K562 (cell line): ENCODE data around the gene SLCO6A1. TPM values are rescaled to one million over a fixed set of nuclear protein-coding genes. Genes with fewer than 3 reads are reported as not detected.

Experiments used
- ADNP ChIP-seq: fragments of 200-800 bp; sonication (Bioruptor generic); IDR thresholded peaks from 2 replicates; pipeline ENCODE4 v1.6.1; 2016; ENCODE audit warnings: missing genetic modification characterization, missing compliant biosample characterization
- CEBPG ChIP-seq, 3 experiments: fragments of 200-800 bp in 1 of 3; sonication (Bioruptor generic) in 1 of 3; sonication (generic) in 1 of 3; formaldehyde crosslinking in 1 of 3; IDR thresholded peaks in 2 of 3; conservative IDR thresholded peaks in 1 of 3; 2 replicates each; pipeline versions ENCODE4 v1.6.1 to v1.8.0; 2016 to 2022; ENCODE audit warnings: missing compliant biosample characterization in 2 of 3, missing genetic modification characterization in 2 of 3, mild to moderate bottlenecking in 1 of 3, missing genetic modification reagents in 1 of 3
- HNRNPK ChIP-seq: fragments of 200-400 bp; formaldehyde crosslinking; IDR thresholded peaks from one replicate; pipeline ENCODE4 v1.6.1; 2018; ENCODE audit warnings: mild to moderate bottlenecking, low read depth, low read length; ENCODE audit not compliant: poor library complexity, severe bottlenecking
- NR2C2 ChIP-seq, 2 experiments: fragments of 200-800 bp in 1 of 2; sonication (Bioruptor generic) in 1 of 2; sonication (generic) in 1 of 2; formaldehyde crosslinking in 1 of 2; IDR thresholded peaks; 2 replicates each; pipeline versions ENCODE4 v1.6.1 to v1.8.0; 2016 to 2022; ENCODE audit warnings: mild to moderate bottlenecking in 1 of 2, missing compliant biosample characterization in 1 of 2, missing genetic modification characterization in 1 of 2, missing genetic modification reagents in 1 of 2
- RFX5 ChIP-seq: IDR thresholded peaks from 2 replicates; pipeline ENCODE4 v1.6.1; 2011; ENCODE audit warnings: low read depth, mild to moderate bottlenecking, improper control_type of control experiment, low read length
- RFX7 ChIP-seq: fragments of 250-450 bp; sonication (Bioruptor Pico); IDR thresholded peaks from 2 replicates; pipeline ENCODE4 v1.5.1; 2021; ENCODE audit warnings: mild to moderate bottlenecking
- RNF2 ChIP-seq: sonication (generic); IDR thresholded peaks from 2 replicates; pipeline ENCODE4 v1.6.1; 2016
- TCF7L2 ChIP-seq: fragments of 150-350 bp; IDR thresholded peaks from 2 replicates; pipeline ENCODE4 v1.6.1; 2016; ENCODE audit warnings: low read depth, mild to moderate bottlenecking, low read length, moderate library complexity
- ZNF316 ChIP-seq: fragments of 450-650 bp; IDR thresholded peaks from 2 replicates; pipeline ENCODE4 v1.6.1; 2016
- ZNF354B ChIP-seq: fragments of 250-450 bp; sonication (Bioruptor Pico); IDR thresholded peaks from 2 replicates; pipeline ENCODE4 v1.4.0; 2020
- ZNF589 ChIP-seq: fragments of 200-800 bp; sonication (Bioruptor generic); IDR thresholded peaks from 2 replicates; pipeline ENCODE4 v1.6.1; 2016; ENCODE audit warnings: low read depth, missing genetic modification characterization, missing compliant biosample characterization
- ZNF766 ChIP-seq: fragments of 200-800 bp; sonication (Bioruptor generic); conservative IDR thresholded peaks from 2 replicates; pipeline ENCODE4 v1.6.1; 2016; ENCODE audit warnings: missing genetic modification characterization, missing compliant biosample characterization
- ZSCAN29 ChIP-seq: fragments of 450-650 bp; IDR thresholded peaks from 2 replicates; pipeline ENCODE4 v1.6.1; 2017
- polyA plus RNA-seq, 8 experiments: library from polyadenylated mRNA; depleted of rRNA in 4 of 8; stranded (reverse) in 5 of 8; unstranded in 3 of 8; fragments of >200 nt; fragmentation: Nextera tagmentation in 2 of 8; fragmentation: Illumina TruSeq in 1 of 8; extraction: Ambion mirVana in 2 of 8; extraction: Trizol in 1 of 8; gene quantifications; 2 replicates each; pipeline versions ENCODE4 v1.2.1 to v1.2.3, GENCODE V29; 2011 to 2014; ENCODE audit warnings: inconsistent platforms in 1 of 8, missing spikeins in 1 of 8
- total RNA-seq, 7 experiments: library from RNA; depleted of rRNA in 6 of 7; stranded (reverse); fragments of >200 nt in 6 of 7; fragmentation: Illumina TruSeq in 2 of 7; extraction: Trizol in 2 of 7; gene quantifications; 2 replicates each; pipeline versions ENCODE4 v1.2.1 to v1.2.3, GENCODE V29; 2011 to 2021; ENCODE audit warnings: low replicate concordance in 1 of 7
- TF ChIP-seq, protein P1 (sequence below): fragments of 450-650 bp; IDR thresholded peaks from 2 replicates; pipeline ENCODE4 v1.7.1; 2018; ENCODE audit warnings: mild to moderate bottlenecking, low read depth; ENCODE audit not compliant: partially characterized antibody
- TF ChIP-seq, protein P2 (sequence below): sonication (generic); formaldehyde crosslinking; IDR thresholded peaks from 2 replicates; pipeline ENCODE4 v1.8.0; 2023; ENCODE audit warnings: missing genetic modification reagents, mild to moderate bottlenecking, borderline replicate concordance

SLCO6A1 gene
- total and polyA plus RNA-seq, 9 of the 15 experiments (the other 6 are each of a cell fraction or from before 2014, with no cell fraction given) = 0.04 to 0.20 (median 0.11) TPM; not detected in 6

DNA sequence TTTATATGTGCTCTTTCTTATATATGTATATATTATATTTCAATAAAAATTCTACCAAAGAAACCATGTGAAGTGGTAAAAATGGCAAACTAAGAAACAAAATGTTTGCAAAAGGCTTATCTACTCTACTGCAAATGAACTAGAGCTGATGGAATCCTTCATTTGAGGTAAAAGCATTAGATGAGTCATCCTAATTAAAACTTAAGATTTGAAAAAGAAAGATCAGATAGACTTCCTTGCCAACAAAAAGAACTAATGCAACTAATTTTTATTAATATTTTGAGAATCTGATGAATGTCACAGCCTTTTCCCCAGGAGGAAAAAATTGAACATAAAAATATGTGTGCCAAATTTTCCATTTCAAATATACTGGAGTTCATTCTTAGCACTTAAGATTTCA is 118.6 kb downstream of the SLCO6A1 start (continued):
- TF ChIP-seq, protein P1, sequence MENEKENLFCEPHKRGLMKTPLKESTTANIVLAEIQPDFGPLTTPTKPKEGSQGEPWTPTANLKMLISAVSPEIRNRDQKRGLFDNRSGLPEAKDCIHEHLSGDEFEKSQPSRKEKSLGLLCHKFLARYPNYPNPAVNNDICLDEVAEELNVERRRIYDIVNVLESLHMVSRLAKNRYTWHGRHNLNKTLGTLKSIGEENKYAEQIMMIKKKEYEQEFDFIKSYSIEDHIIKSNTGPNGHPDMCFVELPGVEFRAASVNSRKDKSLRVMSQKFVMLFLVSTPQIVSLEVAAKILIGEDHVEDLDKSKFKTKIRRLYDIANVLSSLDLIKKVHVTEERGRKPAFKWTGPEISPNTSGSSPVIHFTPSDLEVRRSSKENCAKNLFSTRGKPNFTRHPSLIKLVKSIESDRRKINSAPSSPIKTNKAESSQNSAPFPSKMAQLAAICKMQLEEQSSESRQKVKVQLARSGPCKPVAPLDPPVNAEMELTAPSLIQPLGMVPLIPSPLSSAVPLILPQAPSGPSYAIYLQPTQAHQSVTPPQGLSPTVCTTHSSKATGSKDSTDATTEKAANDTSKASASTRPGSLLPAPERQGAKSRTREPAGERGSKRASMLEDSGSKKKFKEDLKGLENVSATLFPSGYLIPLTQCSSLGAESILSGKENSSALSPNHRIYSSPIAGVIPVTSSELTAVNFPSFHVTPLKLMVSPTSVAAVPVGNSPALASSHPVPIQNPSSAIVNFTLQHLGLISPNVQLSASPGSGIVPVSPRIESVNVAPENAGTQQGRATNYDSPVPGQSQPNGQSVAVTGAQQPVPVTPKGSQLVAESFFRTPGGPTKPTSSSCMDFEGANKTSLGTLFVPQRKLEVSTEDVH = no peak
- TF ChIP-seq NR2C2 (CRISPR knock-in tag; IDR thresholded peaks at IDR 0.05) (no peak), NR2C2 (tag; IDR thresholded peaks at IDR 0.05) (no peak), RFX7 (CRISPR knock-in tag) (no peak), ZNF354B (no peak), ZNF316 (no peak), ZNF589 (CRISPR knock-in tag) (no peak), CEBPG (CRISPR knock-in tag; IDR thresholded peaks at IDR 0.05) (no peak), CEBPG (tag; conservative IDR thresholded peaks at IDR 0.05 in 1 of 2, IDR thresholded peaks at IDR 0.05 in 1 of 2) (no peak), HNRNPK (no peak), ADNP (tag) (no peak), TCF7L2 (no peak), ZSCAN29 (no peak), ZNF766 (no peak), RNF2 (no peak), RFX5 (no peak)
- TF ChIP-seq, protein P2, sequence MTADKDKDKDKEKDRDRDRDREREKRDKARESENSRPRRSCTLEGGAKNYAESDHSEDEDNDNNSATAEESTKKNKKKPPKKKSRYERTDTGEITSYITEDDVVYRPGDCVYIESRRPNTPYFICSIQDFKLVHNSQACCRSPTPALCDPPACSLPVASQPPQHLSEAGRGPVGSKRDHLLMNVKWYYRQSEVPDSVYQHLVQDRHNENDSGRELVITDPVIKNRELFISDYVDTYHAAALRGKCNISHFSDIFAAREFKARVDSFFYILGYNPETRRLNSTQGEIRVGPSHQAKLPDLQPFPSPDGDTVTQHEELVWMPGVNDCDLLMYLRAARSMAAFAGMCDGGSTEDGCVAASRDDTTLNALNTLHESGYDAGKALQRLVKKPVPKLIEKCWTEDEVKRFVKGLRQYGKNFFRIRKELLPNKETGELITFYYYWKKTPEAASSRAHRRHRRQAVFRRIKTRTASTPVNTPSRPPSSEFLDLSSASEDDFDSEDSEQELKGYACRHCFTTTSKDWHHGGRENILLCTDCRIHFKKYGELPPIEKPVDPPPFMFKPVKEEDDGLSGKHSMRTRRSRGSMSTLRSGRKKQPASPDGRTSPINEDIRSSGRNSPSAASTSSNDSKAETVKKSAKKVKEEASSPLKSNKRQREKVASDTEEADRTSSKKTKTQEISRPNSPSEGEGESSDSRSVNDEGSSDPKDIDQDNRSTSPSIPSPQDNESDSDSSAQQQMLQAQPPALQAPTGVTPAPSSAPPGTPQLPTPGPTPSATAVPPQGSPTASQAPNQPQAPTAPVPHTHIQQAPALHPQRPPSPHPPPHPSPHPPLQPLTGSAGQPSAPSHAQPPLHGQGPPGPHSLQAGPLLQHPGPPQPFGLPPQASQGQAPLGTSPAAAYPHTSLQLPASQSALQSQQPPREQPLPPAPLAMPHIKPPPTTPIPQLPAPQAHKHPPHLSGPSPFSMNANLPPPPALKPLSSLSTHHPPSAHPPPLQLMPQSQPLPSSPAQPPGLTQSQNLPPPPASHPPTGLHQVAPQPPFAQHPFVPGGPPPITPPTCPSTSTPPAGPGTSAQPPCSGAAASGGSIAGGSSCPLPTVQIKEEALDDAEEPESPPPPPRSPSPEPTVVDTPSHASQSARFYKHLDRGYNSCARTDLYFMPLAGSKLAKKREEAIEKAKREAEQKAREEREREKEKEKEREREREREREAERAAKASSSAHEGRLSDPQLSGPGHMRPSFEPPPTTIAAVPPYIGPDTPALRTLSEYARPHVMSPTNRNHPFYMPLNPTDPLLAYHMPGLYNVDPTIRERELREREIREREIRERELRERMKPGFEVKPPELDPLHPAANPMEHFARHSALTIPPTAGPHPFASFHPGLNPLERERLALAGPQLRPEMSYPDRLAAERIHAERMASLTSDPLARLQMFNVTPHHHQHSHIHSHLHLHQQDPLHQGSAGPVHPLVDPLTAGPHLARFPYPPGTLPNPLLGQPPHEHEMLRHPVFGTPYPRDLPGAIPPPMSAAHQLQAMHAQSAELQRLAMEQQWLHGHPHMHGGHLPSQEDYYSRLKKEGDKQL (CRISPR knock-in tag) = no peak
- TF ChIP-seq, all 486 proteins: peak for 0
